HL-60 (cell line): ENCODE results near the gene ELAVL3.

Source experiments
- DNase-seq, 2 experiments: peaks; one replicate each; pipeline ENCODE4 v3.0.0-alpha.2; 2010 to 2020; ENCODE audit warnings: low read depth in 1 of 2, low spot score in 1 of 2
- H3K27ac ChIP-seq: fragments of 250-450 bp; sonication (Bioruptor Pico); replicated peaks from 2 replicates; pipeline ENCODE4 v1.5.1; 2020; ENCODE audit warnings: mild to moderate bottlenecking, moderate library complexity
- H3K27me3 ChIP-seq: fragments of 250-450 bp; sonication (Bioruptor Pico); 2 replicates; pipeline ENCODE4 v1.5.1; 2021; ENCODE audit warnings: mild to moderate bottlenecking, moderate library complexity; ENCODE audit not compliant: insufficient read depth, poor library complexity, severe bottlenecking
- H3K4me3 ChIP-seq: replicated peaks from 2 replicates; pipeline ENCODE4 v1.5.1; 2011; ENCODE audit warnings: mild to moderate bottlenecking, control low read depth, low read length; ENCODE audit not compliant: insufficient read depth
- GABPA ChIP-seq: IDR thresholded peaks from 2 replicates; pipeline ENCODE4 v1.6.1; 2012; ENCODE audit warnings: low read depth
- POLR2AphosphoS5 ChIP-seq: IDR thresholded peaks from 2 replicates; pipeline ENCODE4 v1.6.1; 2012; ENCODE audit warnings: low read depth
- SPI1 ChIP-seq: IDR thresholded peaks from 2 replicates; pipeline ENCODE4 v1.6.1; 2012; ENCODE audit warnings: low read depth, mild to moderate bottlenecking, borderline replicate concordance
- TF ChIP-seq, protein P1 (sequence below): IDR thresholded peaks from one replicate; pipeline ENCODE4 v1.5.1; 2011; ENCODE audit warnings: low read length, control low read depth, inconsistent platforms; ENCODE audit not compliant: insufficient read depth
- TF ChIP-seq, protein P2 (sequence below): IDR thresholded peaks from 2 replicates; pipeline ENCODE4 v1.6.1; 2012; ENCODE audit warnings: low read depth; ENCODE audit not compliant: insufficient replicate concordance

ELAVL3 gene

GRCh38 chr19:11458236-11458900 is 22.5 kb downstream of the ELAVL3 start:
- no peaks in the 10 kb centered on the region for H3K27me3 ChIP-seq
- TF ChIP-seq, protein P1, sequence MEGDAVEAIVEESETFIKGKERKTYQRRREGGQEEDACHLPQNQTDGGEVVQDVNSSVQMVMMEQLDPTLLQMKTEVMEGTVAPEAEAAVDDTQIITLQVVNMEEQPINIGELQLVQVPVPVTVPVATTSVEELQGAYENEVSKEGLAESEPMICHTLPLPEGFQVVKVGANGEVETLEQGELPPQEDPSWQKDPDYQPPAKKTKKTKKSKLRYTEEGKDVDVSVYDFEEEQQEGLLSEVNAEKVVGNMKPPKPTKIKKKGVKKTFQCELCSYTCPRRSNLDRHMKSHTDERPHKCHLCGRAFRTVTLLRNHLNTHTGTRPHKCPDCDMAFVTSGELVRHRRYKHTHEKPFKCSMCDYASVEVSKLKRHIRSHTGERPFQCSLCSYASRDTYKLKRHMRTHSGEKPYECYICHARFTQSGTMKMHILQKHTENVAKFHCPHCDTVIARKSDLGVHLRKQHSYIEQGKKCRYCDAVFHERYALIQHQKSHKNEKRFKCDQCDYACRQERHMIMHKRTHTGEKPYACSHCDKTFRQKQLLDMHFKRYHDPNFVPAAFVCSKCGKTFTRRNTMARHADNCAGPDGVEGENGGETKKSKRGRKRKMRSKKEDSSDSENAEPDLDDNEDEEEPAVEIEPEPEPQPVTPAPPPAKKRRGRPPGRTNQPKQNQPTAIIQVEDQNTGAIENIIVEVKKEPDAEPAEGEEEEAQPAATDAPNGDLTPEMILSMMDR, result no peak
- TF ChIP-seq GABPA, result no peak
- no peak for TF ChIP-seq SPI1
- no peak for TF ChIP-seq POLR2AphosphoS5
- TF ChIP-seq, protein P2, sequence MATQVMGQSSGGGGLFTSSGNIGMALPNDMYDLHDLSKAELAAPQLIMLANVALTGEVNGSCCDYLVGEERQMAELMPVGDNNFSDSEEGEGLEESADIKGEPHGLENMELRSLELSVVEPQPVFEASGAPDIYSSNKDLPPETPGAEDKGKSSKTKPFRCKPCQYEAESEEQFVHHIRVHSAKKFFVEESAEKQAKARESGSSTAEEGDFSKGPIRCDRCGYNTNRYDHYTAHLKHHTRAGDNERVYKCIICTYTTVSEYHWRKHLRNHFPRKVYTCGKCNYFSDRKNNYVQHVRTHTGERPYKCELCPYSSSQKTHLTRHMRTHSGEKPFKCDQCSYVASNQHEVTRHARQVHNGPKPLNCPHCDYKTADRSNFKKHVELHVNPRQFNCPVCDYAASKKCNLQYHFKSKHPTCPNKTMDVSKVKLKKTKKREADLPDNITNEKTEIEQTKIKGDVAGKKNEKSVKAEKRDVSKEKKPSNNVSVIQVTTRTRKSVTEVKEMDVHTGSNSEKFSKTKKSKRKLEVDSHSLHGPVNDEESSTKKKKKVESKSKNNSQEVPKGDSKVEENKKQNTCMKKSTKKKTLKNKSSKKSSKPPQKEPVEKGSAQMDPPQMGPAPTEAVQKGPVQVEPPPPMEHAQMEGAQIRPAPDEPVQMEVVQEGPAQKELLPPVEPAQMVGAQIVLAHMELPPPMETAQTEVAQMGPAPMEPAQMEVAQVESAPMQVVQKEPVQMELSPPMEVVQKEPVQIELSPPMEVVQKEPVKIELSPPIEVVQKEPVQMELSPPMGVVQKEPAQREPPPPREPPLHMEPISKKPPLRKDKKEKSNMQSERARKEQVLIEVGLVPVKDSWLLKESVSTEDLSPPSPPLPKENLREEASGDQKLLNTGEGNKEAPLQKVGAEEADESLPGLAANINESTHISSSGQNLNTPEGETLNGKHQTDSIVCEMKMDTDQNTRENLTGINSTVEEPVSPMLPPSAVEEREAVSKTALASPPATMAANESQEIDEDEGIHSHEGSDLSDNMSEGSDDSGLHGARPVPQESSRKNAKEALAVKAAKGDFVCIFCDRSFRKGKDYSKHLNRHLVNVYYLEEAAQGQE, result no peak
- no peak overlapping the region for H3K4me3 ChIP-seq
- no peak overlapping the region for H3K27ac ChIP-seq
- no peak for DNase-seq

GRCh38 chr19:11457831-11458230 is 23.0 kb downstream of the ELAVL3 start:
- no peak overlapping the region for H3K4me3 ChIP-seq
- no peak for DNase-seq
- TF ChIP-seq, protein P1, result no peak
- TF ChIP-seq POLR2AphosphoS5, result no peak
- no peak for TF ChIP-seq GABPA
- no peak for TF ChIP-seq SPI1
- TF ChIP-seq, protein P2, result no peak
- no peak overlapping the region for H3K27ac ChIP-seq
- no peaks in the 10 kb centered on the region for H3K27me3 ChIP-seq

GRCh38 chr19:11457115-11457514 is 23.7 kb downstream of the ELAVL3 start:
- Histone ChIP-seq H3K4me3 (no peak overlapping the region), H3K27me3 (no peaks in the 10 kb centered on the region), H3K27ac (no peak overlapping the region)
- TF ChIP-seq POLR2AphosphoS5 (no peak), SPI1 (no peak), GABPA (no peak)
- TF ChIP-seq, protein P2, result no peak
- TF ChIP-seq, protein P1, result no peak
- no peak for DNase-seq
